ENCODE results near the gene SETD4.

SETD4 gene

GRCh38 chr21:36047139-36047538 lies 13.2 kb downstream of the SETD4 start:
- no peak for TF ChIP-seq FOXM1 (IDR thresholded peaks at IDR 0.05; ENCODE audit: borderline replicate concordance, low read depth)
- TF ChIP-seq RAD21 (IDR thresholded peaks at IDR 0.05; ENCODE audit: low read depth), result no peak
- no peak for TF ChIP-seq USF1 (IDR thresholded peaks at IDR 0.05)
- TF ChIP-seq CEBPB (IDR thresholded peaks at IDR 0.05), result no peak
- TF ChIP-seq TCF12 (IDR thresholded peaks at IDR 0.05; ENCODE audit: low read depth), result no peak
- TF ChIP-seq NFIC (IDR thresholded peaks at IDR 0.05), result no peak
- no peak for TF ChIP-seq YY1 (IDR thresholded peaks at IDR 0.05; ENCODE audit: low read depth)
- no peak for TF ChIP-seq TEAD4 (IDR thresholded peaks at IDR 0.05)
- no peak for TF ChIP-seq ZBTB7A (IDR thresholded peaks at IDR 0.05; ENCODE audit: low read depth)
- no peak for TF ChIP-seq CREB1 (IDR thresholded peaks at IDR 0.05; ENCODE audit: low read depth)

GRCh38 chr21:36045993-36046392 lies 14.3 kb downstream of the SETD4 start:
- TF ChIP-seq NFIC (IDR thresholded peaks at IDR 0.05), result no peak
- TF ChIP-seq FOXM1 (IDR thresholded peaks at IDR 0.05; ENCODE audit: borderline replicate concordance, low read depth), result no peak
- no peak for TF ChIP-seq REST (IDR thresholded peaks at IDR 0.05; ENCODE audit: low read depth)
- no peak for TF ChIP-seq TCF12 (IDR thresholded peaks at IDR 0.05; ENCODE audit: low read depth)
- TF ChIP-seq MAX (IDR thresholded peaks at IDR 0.05), result no peak
- no peak for TF ChIP-seq ZBTB7A (IDR thresholded peaks at IDR 0.05; ENCODE audit: low read depth)
- no peak for TF ChIP-seq EP300 (IDR thresholded peaks at IDR 0.05; ENCODE audit: borderline replicate concordance)

- TF ChIP-seq RAD21 (IDR thresholded peaks at IDR 0.05; ENCODE audit: low read depth), result no peak
- TF ChIP-seq ZBTB7A (IDR thresholded peaks at IDR 0.05; ENCODE audit: low read depth), result no peak
- TF ChIP-seq TCF12 (IDR thresholded peaks at IDR 0.05; ENCODE audit: low read depth), result no peak
- no peak for TF ChIP-seq TAF1 (IDR thresholded peaks at IDR 0.05; ENCODE audit: low read depth)
- no peak for TF ChIP-seq FOXM1 (IDR thresholded peaks at IDR 0.05; ENCODE audit: borderline replicate concordance, low read depth)
- TF ChIP-seq YY1 (IDR thresholded peaks at IDR 0.05; ENCODE audit: low read depth), result no peak
- TF ChIP-seq CEBPB (IDR thresholded peaks at IDR 0.05), result no peak
- TF ChIP-seq USF1 (IDR thresholded peaks at IDR 0.05), result no peak
- TF ChIP-seq MAX (IDR thresholded peaks at IDR 0.05), result no peak
- TF ChIP-seq CREB1 (IDR thresholded peaks at IDR 0.05; ENCODE audit: low read depth), result no peak
- TF ChIP-seq EGR1 (IDR thresholded peaks at IDR 0.05), result no peak
- TF ChIP-seq REST (IDR thresholded peaks at IDR 0.05; ENCODE audit: low read depth), result no peak
- TF ChIP-seq NFIC (IDR thresholded peaks at IDR 0.05), result no peak
Observed at GRCh38 chr21:36044056-36044455, 16.3 kb downstream of the SETD4 start.

GRCh38 chr21:36041910-36042309 lies 18.4 kb downstream of the SETD4 start:
- no peak for TF ChIP-seq EP300 (IDR thresholded peaks at IDR 0.05; ENCODE audit: borderline replicate concordance)
- TF ChIP-seq REST (IDR thresholded peaks at IDR 0.05; ENCODE audit: low read depth), result no peak
- TF ChIP-seq YY1 (IDR thresholded peaks at IDR 0.05; ENCODE audit: low read depth), result no peak
- no peak for TF ChIP-seq EGR1 (IDR thresholded peaks at IDR 0.05)
- no peak for TF ChIP-seq RAD21 (IDR thresholded peaks at IDR 0.05; ENCODE audit: low read depth)
- no peak for TF ChIP-seq USF1 (IDR thresholded peaks at IDR 0.05)
- no peak for TF ChIP-seq TEAD4 (IDR thresholded peaks at IDR 0.05)
- TF ChIP-seq TCF12 (IDR thresholded peaks at IDR 0.05; ENCODE audit: low read depth), result no peak
- TF ChIP-seq TAF1 (IDR thresholded peaks at IDR 0.05; ENCODE audit: low read depth), result no peak
- TF ChIP-seq MAX (IDR thresholded peaks at IDR 0.05), result no peak
- TF ChIP-seq FOXM1 (IDR thresholded peaks at IDR 0.05; ENCODE audit: borderline replicate concordance, low read depth), result no peak
- TF ChIP-seq CREB1 (IDR thresholded peaks at IDR 0.05; ENCODE audit: low read depth), result no peak
- no peak for TF ChIP-seq NFIC (IDR thresholded peaks at IDR 0.05)
- TF ChIP-seq CEBPB (IDR thresholded peaks at IDR 0.05), result no peak
- TF ChIP-seq ZBTB7A (IDR thresholded peaks at IDR 0.05; ENCODE audit: low read depth), result no peak

All from Ishikawa (cell line).